IPS-NIHi7 (cell line): ENCODE data around the gene NFIB.

ENCODE experiments used
- DNase-seq: peaks from one replicate; pipeline ENCODE4 v3.0.0; 2012; ENCODE audit warnings: mixed read lengths; ENCODE audit errors: extremely low spot score

Gene NFIB

GRCh38 chr9:14344941-14345353 lies 31.0 kb upstream of the NFIB start:
- peak; percentile 29 for DNase-seq

GRCh38 chr9:14344053-14344524 lies 30.1 kb upstream of the NFIB start:
- peak; percentile 38 for DNase-seq

GRCh38 chr9:14343261-14344031 lies 29.5 kb upstream of the NFIB start:
- no peak for DNase-seq

GRCh38 chr9:14342736-14343135 lies 28.8 kb upstream of the NFIB start:
- no peak for DNase-seq

GRCh38 chr9:14341437-14342122 lies 27.6 kb upstream of the NFIB start:
- DNase-seq, result no peak

- DNase-seq, result no peak
Observed at GRCh38 chr9:14340994-14341393, 27.1 kb upstream of the NFIB start.

- no peak for DNase-seq
Observed at GRCh38 chr9:14340219-14340873, 26.4 kb upstream of the NFIB start.

GRCh38 chr9:14339746-14340145 lies 25.8 kb upstream of the NFIB start:
- DNase-seq, result no peak

- DNase-seq, result no peak
Observed at GRCh38 chr9:14337615-14338014, 23.7 kb upstream of the NFIB start.

GRCh38 chr9:14336244-14336643 lies 22.3 kb upstream of the NFIB start:
- DNase-seq, result no peak

- DNase-seq, result no peak
Observed at GRCh38 chr9:14331120-14331519, 17.2 kb upstream of the NFIB start.

- no peak for DNase-seq
Observed at GRCh38 chr9:14327036-14327435, 13.1 kb upstream of the NFIB start.

- no peak for DNase-seq
Observed at GRCh38 chr9:14326264-14326826, 12.4 kb upstream of the NFIB start.

GRCh38 chr9:14325147-14325546 lies 11.2 kb upstream of the NFIB start:
- no peak for DNase-seq

- DNase-seq, result no peak
Observed at GRCh38 chr9:14323985-14324650, 10.2 kb upstream of the NFIB start.

GRCh38 chr9:14323083-14323971 lies 9.4 kb upstream of the NFIB start:
- no peak for DNase-seq

GRCh38 chr9:14322211-14323082 lies 8.5 kb upstream of the NFIB start:
- peak; percentile 87 for DNase-seq

GRCh38 chr9:14321517-14322130 lies 7.7 kb upstream of the NFIB start:
- DNase-seq, result no peak
